ENCODE results near the gene ARHGAP31. TPM values are rescaled to one million over a fixed set of nuclear protein-coding genes. Genes with fewer than 3 reads are reported as not detected.

ARHGAP31 gene
- polyA plus RNA-seq, 3 donors = 4.7 to 9.8 (median 7.6) TPM

DNA sequence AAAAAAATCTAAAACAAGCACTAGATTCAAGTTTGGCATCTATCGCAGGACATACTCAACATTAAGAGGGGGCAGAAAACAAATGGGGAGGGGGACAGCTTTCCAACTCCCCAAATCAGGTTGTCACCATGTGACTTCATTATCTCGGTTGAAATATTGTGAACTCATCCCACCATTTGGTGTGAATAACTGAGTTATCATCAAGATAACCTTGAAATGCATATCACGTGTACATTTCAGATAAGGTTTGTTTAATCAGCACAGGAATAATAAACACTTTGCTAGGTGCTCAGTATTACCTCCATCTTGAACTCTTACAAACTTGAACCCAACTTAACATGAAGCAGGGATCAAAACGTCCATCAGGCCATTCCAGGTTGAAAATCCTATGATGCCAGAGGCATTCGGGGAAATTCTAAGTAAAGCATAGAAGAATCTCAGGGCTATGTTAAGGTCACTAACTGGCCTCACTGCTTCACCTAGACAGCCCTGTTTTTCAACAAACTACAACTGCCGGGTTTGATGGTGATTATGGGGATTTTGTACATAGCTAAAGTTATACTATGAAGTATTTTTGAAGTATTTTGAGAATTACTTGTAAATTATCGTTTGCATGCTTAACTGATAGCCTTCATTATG lies 3.0 kb upstream of the ARHGAP31 start:
- Mint-ChIP-seq H3K9me3 (peaks cover 6 to 17% (median 14%) of the 10 kb centered on the region in 7 donors), H3K27ac (no peak overlapping the region), H3K27me3 (ENCODE audit: low read depth in 3 of 3) (peaks cover 0 to 9% (median 4%) of the 10 kb centered on the region in 3 donors), H3K36me3 (no peaks in the 10 kb centered on the region), H3K4me3 (no peak overlapping the region), H3K4me1 (peaks cover 33% of the 10 kb centered on the region)
- Histone ChIP-seq H3K4me3 (replicated peaks in 1 of 3; ENCODE audit: low read depth in 2 of 3, low read length in 3 of 3) (no peak overlapping the region), H3K9ac (ENCODE audit: insufficient read depth, low read length, poor library complexity, severe bottlenecking) (no peak overlapping the region), H3K4me1 (ENCODE audit: control insufficient read depth in 1 of 2, insufficient read depth in 2 of 2, low read length in 2 of 2) (peaks cover 26 to 33% of the 10 kb centered on the region in 2 donors), H2AFZ (ENCODE audit: insufficient read depth, low read depth, low read length, poor library complexity, severe bottlenecking) (no peak overlapping the region), H3K27ac (ENCODE audit: low read depth in 1 of 2, low read length in 2 of 2) (no peak overlapping the region), H3K4me2 (replicated peaks; ENCODE audit: extremely low read depth, low read length, poor library complexity, severe bottlenecking) (no peak overlapping the region), H3K9me3 (replicated peaks in 1 of 2; ENCODE audit: control insufficient read depth in 1 of 2, insufficient read depth in 1 of 2, low read length in 2 of 2) (no peaks in the 10 kb centered on the region), H3K27me3 (ENCODE audit: control insufficient read depth in 2 of 2, insufficient read depth in 2 of 2, low read length in 2 of 2) (peaks cover 0 to 2% of the 10 kb centered on the region in 2 donors), H4K20me1 (ENCODE audit: insufficient read depth, low read length) (peaks cover under 1% of the 10 kb centered on the region), H3K36me3 (replicated peaks in 1 of 2; ENCODE audit: control insufficient read depth in 1 of 2, insufficient read depth in 2 of 2, low read length in 2 of 2) (no peaks in the 10 kb centered on the region), H3K79me2 (ENCODE audit: insufficient read depth, low read length) (peaks cover 16% of the 10 kb centered on the region)
- TF ChIP-seq, protein P1, sequence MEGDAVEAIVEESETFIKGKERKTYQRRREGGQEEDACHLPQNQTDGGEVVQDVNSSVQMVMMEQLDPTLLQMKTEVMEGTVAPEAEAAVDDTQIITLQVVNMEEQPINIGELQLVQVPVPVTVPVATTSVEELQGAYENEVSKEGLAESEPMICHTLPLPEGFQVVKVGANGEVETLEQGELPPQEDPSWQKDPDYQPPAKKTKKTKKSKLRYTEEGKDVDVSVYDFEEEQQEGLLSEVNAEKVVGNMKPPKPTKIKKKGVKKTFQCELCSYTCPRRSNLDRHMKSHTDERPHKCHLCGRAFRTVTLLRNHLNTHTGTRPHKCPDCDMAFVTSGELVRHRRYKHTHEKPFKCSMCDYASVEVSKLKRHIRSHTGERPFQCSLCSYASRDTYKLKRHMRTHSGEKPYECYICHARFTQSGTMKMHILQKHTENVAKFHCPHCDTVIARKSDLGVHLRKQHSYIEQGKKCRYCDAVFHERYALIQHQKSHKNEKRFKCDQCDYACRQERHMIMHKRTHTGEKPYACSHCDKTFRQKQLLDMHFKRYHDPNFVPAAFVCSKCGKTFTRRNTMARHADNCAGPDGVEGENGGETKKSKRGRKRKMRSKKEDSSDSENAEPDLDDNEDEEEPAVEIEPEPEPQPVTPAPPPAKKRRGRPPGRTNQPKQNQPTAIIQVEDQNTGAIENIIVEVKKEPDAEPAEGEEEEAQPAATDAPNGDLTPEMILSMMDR (IDR thresholded peaks at IDR 0.05) = no peak
- no CpG with 5 or more reads among the region's 7 CpGs for WGBS (ENCODE audit: insufficient coverage)
- intact Hi-C loops (cut with micrococcal nuclease) = loop anchor here in 1 of 2 donors (10.0 kb wide), 1 partner anchor 54 kb away; no protein-coding TSS in a partner anchor
- no peak for DNase-seq

DNA sequence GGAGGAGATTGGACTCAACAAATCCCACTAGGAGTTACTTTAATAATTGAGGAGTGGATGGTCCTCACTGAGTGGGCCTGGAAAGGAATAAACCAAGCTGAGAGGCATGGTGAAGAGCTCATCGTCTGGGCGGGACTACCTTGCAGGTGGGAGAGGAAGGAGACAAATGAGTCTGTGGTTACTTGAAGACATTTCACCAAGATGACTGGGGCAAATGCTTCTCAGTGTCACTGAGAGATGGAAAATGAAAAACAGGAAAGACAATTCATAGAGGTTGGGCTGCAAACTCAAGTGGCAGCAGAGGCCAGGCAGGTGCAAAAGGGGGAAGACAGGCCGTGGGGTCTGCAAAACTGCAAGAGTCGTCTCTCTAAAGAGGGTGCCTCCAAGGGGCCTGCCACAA lies 1.5 kb upstream of the ARHGAP31 start:
- no peak for DNase-seq
- peaks cover 7 to 8% of the 10 kb centered on the region in 2 donors for H3K36me3 Mint-ChIP-seq
- peaks cover 36 to 48% of the 10 kb centered on the region in 2 donors for H3K4me1 ChIP-seq (ENCODE audit: control insufficient read depth in 1 of 2, insufficient read depth in 2 of 2, low read length in 2 of 2)

More for the DNA sequence above, 1.5 kb upstream of the ARHGAP31 start:
- TF ChIP-seq, protein P1 (IDR thresholded peaks at IDR 0.05) = no peak
- Mint-ChIP-seq H3K27ac (peak overlapping the region in 1 of 7 donors; percentile 26), H3K4me3 (peak overlapping the region; percentile 0 to 42), H3K27me3 (ENCODE audit: low read depth in 3 of 3) (peaks cover 0 to 7% (median 3%) of the 10 kb centered on the region in 3 donors), H3K9me3 (peaks cover 2 to 9% (median 5%) of the 10 kb centered on the region in 7 donors), H3K4me1 (peaks cover 47% of the 10 kb centered on the region)
- no peaks in the 10 kb centered on the region for H3K9me3 ChIP-seq (replicated peaks in 1 of 2; ENCODE audit: control insufficient read depth in 1 of 2, insufficient read depth in 1 of 2, low read length in 2 of 2)
- peaks cover 0 to 10% of the 10 kb centered on the region in 2 donors for H3K36me3 ChIP-seq (replicated peaks in 1 of 2; ENCODE audit: control insufficient read depth in 1 of 2, insufficient read depth in 2 of 2, low read length in 2 of 2)
- H3K9ac ChIP-seq (ENCODE audit: insufficient read depth, low read length, poor library complexity, severe bottlenecking) = no peak overlapping the region
- H3K4me3 ChIP-seq (replicated peaks in 1 of 3; ENCODE audit: low read depth in 2 of 3, low read length in 3 of 3) = no peak overlapping the region
- intact Hi-C loops (cut with micrococcal nuclease) = loop anchor here in 1 of 2 donors (10.0 kb wide), 1 partner anchor 52 kb away; no protein-coding TSS in a partner anchor
- no peak overlapping the region for H3K4me2 ChIP-seq (replicated peaks; ENCODE audit: extremely low read depth, low read length, poor library complexity, severe bottlenecking)
- H2AFZ ChIP-seq (ENCODE audit: insufficient read depth, low read depth, low read length, poor library complexity, severe bottlenecking) = no peak overlapping the region
- no peak overlapping the region for H3K27ac ChIP-seq (ENCODE audit: low read depth in 1 of 2, low read length in 2 of 2)
- peaks cover 16% of the 10 kb centered on the region for H4K20me1 ChIP-seq (ENCODE audit: insufficient read depth, low read length)
- peaks cover 0 to 2% of the 10 kb centered on the region in 2 donors for H3K27me3 ChIP-seq (ENCODE audit: control insufficient read depth in 2 of 2, insufficient read depth in 2 of 2, low read length in 2 of 2)
- H3K79me2 ChIP-seq (ENCODE audit: insufficient read depth, low read length) = peaks cover 30% of the 10 kb centered on the region
- 50% methylated on average over 2 of the region's 4 CpGs for WGBS (ENCODE audit: insufficient coverage)
